SK-N-MC (cell line): ENCODE measurements around the gene TMEM52B.

ENCODE experiments used
- EZH2 ChIP-seq: fragments of 200-600 bp; sonication (generic); IDR thresholded peaks from one replicate; pipeline ENCODE4 v1.6.1; 2017; ENCODE audit warnings: antibody characterized with exemption
- FOXP2 ChIP-seq: optimal IDR thresholded peaks from 2 replicates; pipeline ENCODE3; 2011; ENCODE audit warnings: mild to moderate bottlenecking, moderate library complexity; ENCODE audit not compliant: insufficient read depth; ENCODE audit errors: extremely low read length, control extremely low read depth
- POLR2AphosphoS5 ChIP-seq: IDR thresholded peaks from 2 replicates; pipeline ENCODE4 v1.6.1; 2012; ENCODE audit warnings: mild to moderate bottlenecking, low read depth, low read length, borderline replicate concordance

- TF ChIP-seq POLR2AphosphoS5, result no peak; the same call in 1 of the 2 replicates
- TF ChIP-seq EZH2, result no peak
- no peak for TF ChIP-seq FOXP2
These were observed 33.9 kb downstream of the TMEM52B start, which contains the start of gene GABARAPL1 for GRCh38 chr12:10212739-10213131.
